Stomach smooth muscle (tissue), 2 donors: ENCODE measurements around the gene FRMD4A.

ENCODE experiments used
- H3K27ac ChIP-seq: one replicate; pipeline ENCODE4 v1.7.0; 2013; ENCODE audit warnings: mild to moderate bottlenecking, low read length, inconsistent platforms
- H3K27me3 ChIP-seq, 2 donors: one replicate each; pipeline ENCODE4 v1.7.0; 2013; ENCODE audit warnings: low read length in 2 of 2; ENCODE audit not compliant: insufficient read depth in 2 of 2, control insufficient read depth in 1 of 2
- H3K36me3 ChIP-seq, 2 donors: one replicate each; pipeline ENCODE4 v1.7.0; 2013; ENCODE audit warnings: low read length in 2 of 2; ENCODE audit not compliant: control insufficient read depth in 2 of 2, insufficient read depth in 2 of 2
- H3K4me1 ChIP-seq: one replicate; pipeline ENCODE4 v1.7.0; 2013; ENCODE audit warnings: low read length; ENCODE audit not compliant: control insufficient read depth, insufficient read depth
- H3K4me3 ChIP-seq, 2 donors: one replicate each; pipeline ENCODE4 v1.7.0; 2013; ENCODE audit warnings: low read length in 2 of 2
- H3K9ac ChIP-seq, 2 donors: one replicate each; pipeline ENCODE4 v1.7.0; 2013; ENCODE audit warnings: low read length in 2 of 2, mild to moderate bottlenecking in 1 of 2
- H3K9me3 ChIP-seq, 2 donors: one replicate each; pipeline ENCODE4 v1.7.0; 2013; ENCODE audit warnings: low read length in 2 of 2; ENCODE audit not compliant: control insufficient read depth in 2 of 2
- donor health status: healthy.
- donor health status: Pancreatic carcinoma.

Gene FRMD4A

GRCh38 chr10:14191407-14191806 is 139.3 kb downstream of the FRMD4A start:
- no peak overlapping the region for H3K4me3 ChIP-seq
- H3K27ac ChIP-seq, result no peak overlapping the region

GRCh38 chr10:14190702-14191101 is 140.0 kb downstream of the FRMD4A start:
- H3K27ac ChIP-seq, result no peak overlapping the region
- H3K9me3 ChIP-seq, result no peaks in the 10 kb centered on the region
- no peaks in the 10 kb centered on the region for H3K4me1 ChIP-seq
- H3K9ac ChIP-seq, result no peak overlapping the region
- H3K36me3 ChIP-seq, result no peaks in the 10 kb centered on the region
- H3K4me3 ChIP-seq, result no peak overlapping the region
- H3K27me3 ChIP-seq, result no peaks in the 10 kb centered on the region

More at GRCh38 chr10:14191407-14191806, 139.3 kb downstream of the FRMD4A start:
- Histone ChIP-seq H3K9ac (no peak overlapping the region), H3K27me3 (no peaks in the 10 kb centered on the region), H3K4me1 (no peaks in the 10 kb centered on the region), H3K9me3 (no peaks in the 10 kb centered on the region), H3K36me3 (no peaks in the 10 kb centered on the region)

GRCh38 chr10:14186245-14186644 is 144.5 kb downstream of the FRMD4A start:
- H3K27me3 ChIP-seq, result peaks cover 4 to 10% of the 10 kb centered on the region in 2 donors
- H3K27ac ChIP-seq, result no peak overlapping the region
- H3K4me1 ChIP-seq, result no peaks in the 10 kb centered on the region
- no peak overlapping the region for H3K9ac ChIP-seq
- H3K36me3 ChIP-seq, result no peaks in the 10 kb centered on the region
- H3K9me3 ChIP-seq, result no peaks in the 10 kb centered on the region
- H3K4me3 ChIP-seq, result no peak overlapping the region

GRCh38 chr10:14185316-14186045 is 145.2 kb downstream of the FRMD4A start:
- H3K9me3 ChIP-seq, result no peaks in the 10 kb centered on the region
- peaks cover 4 to 10% of the 10 kb centered on the region in 2 donors for H3K27me3 ChIP-seq
- no peak overlapping the region for H3K9ac ChIP-seq
- H3K36me3 ChIP-seq, result no peaks in the 10 kb centered on the region
- H3K27ac ChIP-seq, result no peak overlapping the region
- no peak overlapping the region for H3K4me3 ChIP-seq
- no peaks in the 10 kb centered on the region for H3K4me1 ChIP-seq

- Histone ChIP-seq H3K4me3 (no peak overlapping the region), H3K27me3 (peaks cover 4 to 10% of the 10 kb centered on the region in 2 donors), H3K36me3 (no peaks in the 10 kb centered on the region), H3K9me3 (no peaks in the 10 kb centered on the region), H3K27ac (no peak overlapping the region), H3K4me1 (no peaks in the 10 kb centered on the region), H3K9ac (no peak overlapping the region)
Observed at GRCh38 chr10:14184841-14185315, 145.8 kb downstream of the FRMD4A start.

- no peaks in the 10 kb centered on the region for H3K4me1 ChIP-seq
- no peak overlapping the region for H3K27ac ChIP-seq
- no peaks in the 10 kb centered on the region for H3K9me3 ChIP-seq
- no peak overlapping the region for H3K4me3 ChIP-seq
- no peaks in the 10 kb centered on the region for H3K36me3 ChIP-seq
- no peak overlapping the region for H3K9ac ChIP-seq
- H3K27me3 ChIP-seq, result peaks cover 4 to 10% of the 10 kb centered on the region in 2 donors
Observed at GRCh38 chr10:14182781-14183180, 147.9 kb downstream of the FRMD4A start.

- Histone ChIP-seq H3K9ac (no peak overlapping the region), H3K4me1 (no peaks in the 10 kb centered on the region), H3K36me3 (no peaks in the 10 kb centered on the region), H3K27me3 (peaks cover 4 to 10% of the 10 kb centered on the region in 2 donors), H3K27ac (no peak overlapping the region), H3K4me3 (no peak overlapping the region), H3K9me3 (no peaks in the 10 kb centered on the region)
Observed at GRCh38 chr10:14181567-14181936, 149.2 kb downstream of the FRMD4A start.

GRCh38 chr10:14180911-14181566 is 149.7 kb downstream of the FRMD4A start:
- no peaks in the 10 kb centered on the region for H3K9me3 ChIP-seq
- H3K4me1 ChIP-seq, result no peaks in the 10 kb centered on the region
- no peaks in the 10 kb centered on the region for H3K36me3 ChIP-seq
- H3K4me3 ChIP-seq, result no peak overlapping the region
- H3K27me3 ChIP-seq, result peaks cover 4 to 10% of the 10 kb centered on the region in 2 donors
- no peak overlapping the region for H3K9ac ChIP-seq
- H3K27ac ChIP-seq, result no peak overlapping the region

- Histone ChIP-seq H3K4me1 (peaks cover 3% of the 10 kb centered on the region), H3K9ac (no peak overlapping the region), H3K9me3 (no peaks in the 10 kb centered on the region), H3K36me3 (no peaks in the 10 kb centered on the region), H3K4me3 (no peak overlapping the region), H3K27ac (no peak overlapping the region), H3K27me3 (peaks cover 4 to 12% of the 10 kb centered on the region in 2 donors)
Observed at GRCh38 chr10:14179251-14179650, 151.5 kb downstream of the FRMD4A start.

GRCh38 chr10:14173706-14174594 is 156.8 kb downstream of the FRMD4A start:
- Histone ChIP-seq H3K9ac (peak overlapping the region; percentile 7 to 46), H3K4me3 (peak overlapping the region; percentile 81 to 87), H3K27ac (no peak overlapping the region)

More at GRCh38 chr10:14173706-14174594, 156.8 kb downstream of the FRMD4A start:
- Histone ChIP-seq H3K36me3 (no peaks in the 10 kb centered on the region), H3K9me3 (no peaks in the 10 kb centered on the region), H3K27me3 (peaks cover 0 to 2% of the 10 kb centered on the region in 2 donors), H3K4me1 (peaks cover 11% of the 10 kb centered on the region)
